ENCODE measurements around the gene ITGA8. TPM values are rescaled to one million over a fixed set of nuclear protein-coding genes. Genes with fewer than 3 reads are reported as not detected.

ITGA8 gene
- total RNA-seq, 2 experiments from 2014 or later, result not detected

DNA sequence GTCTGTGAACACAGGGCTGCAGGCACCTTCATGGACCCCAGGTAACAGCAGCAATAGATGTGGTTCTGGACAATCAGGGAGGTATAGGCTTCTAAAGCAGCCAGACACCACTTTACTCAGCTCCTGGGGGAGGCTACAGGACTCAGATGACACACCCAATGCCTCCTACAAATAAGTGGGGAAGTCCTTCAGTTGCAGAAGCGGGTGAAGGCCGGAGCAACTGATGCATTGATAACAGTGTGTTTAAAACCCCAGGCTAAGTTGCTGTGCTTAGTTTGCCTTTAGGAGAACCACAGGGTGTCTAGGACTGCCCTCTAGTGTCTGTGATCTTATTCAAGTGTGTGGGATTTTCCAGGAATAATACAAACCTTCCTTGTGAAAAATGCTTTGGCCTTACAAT is 5.9 kb upstream of the ITGA8 start:
- Mint-ChIP-seq H3K9me3 (no peaks in the 10 kb centered on the region), H3K27me3 (peaks cover 13% of the 10 kb centered on the region), H3K27ac (no peak overlapping the region), H3K36me3 (ENCODE audit: low read depth) (no peaks in the 10 kb centered on the region), H3K4me1 (no peaks in the 10 kb centered on the region), H3K4me3 (no peak overlapping the region)
- DNase-seq, result no peak
- ChIA-PET CTCF (no interaction called here), POLR2A (no interaction called here)

DNA sequence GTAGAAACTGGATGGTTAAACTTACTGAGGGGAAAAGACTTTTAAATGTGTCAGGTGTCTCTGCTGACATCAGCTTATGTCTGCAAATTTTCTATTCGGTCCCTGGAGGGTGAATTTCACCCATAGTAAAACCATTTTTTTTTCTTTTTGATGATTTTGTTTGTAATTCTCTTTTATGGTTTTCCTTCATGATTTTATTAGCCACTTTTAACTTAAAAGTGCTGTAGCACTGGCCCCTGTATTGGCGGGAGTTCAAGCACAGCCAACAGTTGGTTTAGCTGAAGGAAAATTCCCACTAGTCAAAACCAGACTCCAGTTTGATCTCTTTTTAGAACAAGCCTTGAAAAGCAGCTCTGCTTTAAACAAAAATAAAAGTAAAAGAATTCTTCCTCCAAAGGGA is 5.0 kb upstream of the ITGA8 start:
- no peak for DNase-seq
- no peaks in the 10 kb centered on the region for H3K9me3 Mint-ChIP-seq
- no peaks in the 10 kb centered on the region for H3K36me3 Mint-ChIP-seq (ENCODE audit: low read depth)
- no peak overlapping the region for H3K27ac Mint-ChIP-seq
- CTCF ChIA-PET, result no interaction called here
- no peak overlapping the region for H3K4me3 Mint-ChIP-seq
- peaks cover 19% of the 10 kb centered on the region for H3K27me3 Mint-ChIP-seq
- POLR2A ChIA-PET, result no interaction called here
- H3K4me1 Mint-ChIP-seq, result no peaks in the 10 kb centered on the region

DNA sequence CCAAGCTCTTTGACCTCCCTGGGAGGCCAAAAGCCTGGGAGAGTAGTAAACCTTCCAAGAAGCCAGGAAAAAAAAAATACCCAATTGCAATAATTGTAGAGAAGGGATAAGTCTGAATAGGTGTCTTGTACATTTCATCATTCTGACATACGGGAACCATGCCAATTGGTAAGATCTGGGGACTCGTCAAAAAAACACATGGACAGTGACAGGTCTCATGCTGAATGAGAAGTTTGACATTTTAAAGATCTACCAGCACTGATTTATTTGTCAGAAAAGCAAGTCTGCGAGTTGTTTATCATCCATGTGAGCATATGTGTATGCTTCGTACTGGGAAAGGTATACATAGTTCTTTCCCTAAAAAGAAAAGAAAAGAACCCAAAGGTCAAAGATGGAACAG is 4.1 kb upstream of the ITGA8 start:
- no peaks in the 10 kb centered on the region for H3K9me3 Mint-ChIP-seq
- peaks cover 23% of the 10 kb centered on the region for H3K27me3 Mint-ChIP-seq
- POLR2A ChIA-PET, result no interaction called here
- H3K4me1 Mint-ChIP-seq, result no peaks in the 10 kb centered on the region
- H3K36me3 Mint-ChIP-seq (ENCODE audit: low read depth), result no peaks in the 10 kb centered on the region
- H3K27ac Mint-ChIP-seq, result no peak overlapping the region
- no peak for DNase-seq
- H3K4me3 Mint-ChIP-seq, result no peak overlapping the region
- CTCF ChIA-PET, result no interaction called here

DNA sequence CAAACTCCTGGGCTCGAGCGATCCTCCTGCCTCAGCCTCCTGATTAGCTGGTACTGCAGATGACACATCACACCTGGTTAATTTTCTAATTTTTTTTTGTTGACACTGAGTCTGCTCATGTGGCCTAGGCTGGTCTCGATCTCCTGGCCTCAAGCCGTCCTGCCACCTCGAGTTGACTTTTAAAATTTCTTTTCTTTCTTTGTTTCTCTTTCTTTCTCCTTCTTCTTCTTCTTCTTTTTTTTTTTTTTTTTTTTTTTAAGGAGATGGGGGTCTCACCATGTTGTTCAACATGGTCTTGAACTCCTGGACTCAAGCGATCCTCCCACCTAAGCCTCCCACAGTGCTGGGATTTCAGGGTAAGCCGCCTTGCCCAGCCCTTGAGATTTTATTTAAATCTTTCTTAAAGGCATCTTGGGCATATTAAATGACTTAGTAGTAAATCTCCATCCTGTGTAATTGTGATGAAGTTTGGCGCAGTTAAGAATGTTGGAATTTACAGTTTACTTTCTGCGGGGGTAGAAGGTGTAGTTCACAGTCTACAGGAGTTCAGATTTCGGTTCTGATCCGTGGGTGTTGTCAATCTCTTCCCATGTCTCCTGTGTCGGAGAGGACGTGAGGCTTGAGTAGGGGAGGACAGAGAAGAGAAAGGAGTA is 1.0 kb upstream of the ITGA8 start:
- ChIA-PET POLR2A (no interaction called here), CTCF (no interaction called here)
- Mint-ChIP-seq H3K27me3 (peaks cover 44% of the 10 kb centered on the region), H3K4me1 (no peaks in the 10 kb centered on the region), H3K36me3 (ENCODE audit: low read depth) (no peaks in the 10 kb centered on the region), H3K4me3 (no peak overlapping the region), H3K9me3 (no peaks in the 10 kb centered on the region), H3K27ac (no peak overlapping the region)
- DNase-seq, result no peak

DNA sequence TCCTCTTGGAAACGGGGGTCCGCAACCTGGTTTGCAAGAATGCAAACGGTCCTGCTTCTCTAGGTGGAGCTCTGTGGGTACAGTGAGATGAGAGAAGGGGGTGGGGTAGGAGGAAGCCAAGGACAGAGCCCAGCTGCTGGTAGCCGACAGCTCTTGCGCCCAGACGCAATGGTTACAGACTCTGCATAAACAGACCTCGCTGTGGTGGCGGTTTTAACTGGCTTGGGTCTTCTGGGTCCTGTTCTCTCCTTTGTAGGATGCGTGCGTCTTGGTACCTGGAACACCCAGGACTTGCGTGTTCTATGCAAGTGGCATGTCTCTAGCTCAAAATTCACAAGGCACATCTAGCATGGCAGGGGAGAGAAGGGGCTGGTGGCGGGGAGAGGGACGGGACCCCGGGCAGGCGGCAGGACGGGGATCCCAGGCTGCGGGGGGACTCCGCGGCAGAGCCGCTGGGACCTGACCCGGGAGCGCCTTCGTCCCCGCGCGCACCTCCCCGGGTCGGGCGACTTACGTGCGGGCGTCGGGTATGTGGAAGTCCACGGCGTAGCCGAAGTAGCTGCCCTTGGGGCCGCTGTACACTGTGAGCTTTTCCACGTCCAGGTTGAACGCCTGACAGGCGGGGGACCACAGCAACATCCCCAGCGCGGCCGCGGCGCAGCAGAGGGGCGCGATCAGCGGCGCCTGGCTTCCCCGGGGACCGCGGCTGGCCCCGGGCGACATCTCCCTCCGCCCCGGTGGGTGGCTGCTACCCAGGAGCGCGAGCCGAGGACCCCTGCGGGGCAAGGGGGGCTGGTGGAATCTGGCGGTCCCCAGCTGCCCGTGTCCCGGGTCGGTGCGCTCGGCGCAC is 448 bp downstream of the ITGA8 start:
- CTCF ChIA-PET, result interaction anchor here (0.6 kb wide), 1 partner anchor 1639 kb away, joined by 3 read pairs; no protein-coding TSS in a partner anchor

DNA sequence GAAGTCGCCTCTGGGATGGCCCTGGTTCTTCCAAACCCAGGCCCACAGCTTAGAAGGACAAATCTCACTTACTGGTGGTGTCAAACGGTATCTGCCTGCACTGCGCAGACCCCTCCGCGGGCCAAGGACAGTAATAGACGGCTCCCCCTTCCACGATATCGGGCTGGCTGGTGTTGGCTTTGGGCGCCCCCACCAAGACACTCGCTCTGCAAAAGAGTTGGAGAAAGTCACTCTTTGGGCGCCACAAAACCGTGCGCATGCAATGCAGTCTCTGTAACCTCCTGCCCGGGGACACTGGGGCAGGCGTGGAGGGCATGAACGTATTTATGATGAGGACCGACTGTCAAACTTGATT is 1.1 kb downstream of the ITGA8 start:
- POLR2A ChIA-PET, result no interaction called here
- peaks cover 53% of the 10 kb centered on the region for H3K27me3 Mint-ChIP-seq
- CTCF ChIA-PET, result no interaction called here

More for the DNA sequence above, 448 bp downstream of the ITGA8 start:
- H3K4me3 Mint-ChIP-seq, result no peak overlapping the region
- POLR2A ChIA-PET, result no interaction called here
- H3K36me3 Mint-ChIP-seq (ENCODE audit: low read depth), result no peaks in the 10 kb centered on the region
- no peaks in the 10 kb centered on the region for H3K9me3 Mint-ChIP-seq
- peaks cover 49% of the 10 kb centered on the region for H3K27me3 Mint-ChIP-seq
- no peaks in the 10 kb centered on the region for H3K4me1 Mint-ChIP-seq
- no peak for DNase-seq
- H3K27ac Mint-ChIP-seq, result no peak overlapping the region

DNA sequence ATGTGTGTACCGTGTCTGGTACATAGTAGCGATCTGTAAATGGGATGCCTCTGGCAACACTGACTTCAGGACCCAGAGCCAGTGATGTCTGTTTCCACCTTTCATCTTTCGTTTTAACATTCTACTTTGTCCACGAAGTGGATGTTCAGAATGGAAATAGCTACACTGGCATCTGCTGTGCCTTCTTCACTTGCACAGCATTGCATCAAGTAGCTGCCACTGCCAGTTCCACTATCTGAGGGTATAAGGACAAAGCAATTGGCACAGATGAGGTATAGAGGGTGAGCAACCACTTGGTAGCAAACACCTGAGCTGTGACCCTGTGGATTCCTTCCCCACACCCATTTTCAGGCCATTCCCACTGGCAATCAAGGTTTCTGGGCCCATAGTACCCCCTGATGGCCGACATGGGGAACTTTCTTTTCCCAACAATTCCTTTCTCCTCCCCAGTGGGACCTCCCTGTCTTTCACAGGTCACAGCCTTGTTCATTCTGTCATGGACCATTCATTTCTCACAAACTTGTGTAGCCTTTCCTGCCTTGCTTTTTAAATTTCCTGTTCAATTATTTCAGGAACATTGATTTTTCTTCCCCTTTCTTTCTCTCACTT is 4.0 kb downstream of the ITGA8 start:
- no peak for DNase-seq
- peaks cover 48% of the 10 kb centered on the region for H3K27me3 Mint-ChIP-seq
- ChIA-PET CTCF (no interaction called here), POLR2A (no interaction called here)
- no peak overlapping the region for H3K4me3 Mint-ChIP-seq
- no peak overlapping the region for H3K27ac Mint-ChIP-seq
- no peaks in the 10 kb centered on the region for H3K36me3 Mint-ChIP-seq (ENCODE audit: low read depth)
- H3K4me1 Mint-ChIP-seq, result no peaks in the 10 kb centered on the region
- no peaks in the 10 kb centered on the region for H3K9me3 Mint-ChIP-seq

More for the DNA sequence above, 1.1 kb downstream of the ITGA8 start:
- Mint-ChIP-seq H3K36me3 (ENCODE audit: low read depth) (no peaks in the 10 kb centered on the region), H3K9me3 (no peaks in the 10 kb centered on the region), H3K4me1 (no peaks in the 10 kb centered on the region), H3K27ac (no peak overlapping the region), H3K4me3 (no peak overlapping the region)
- DNase-seq, result no peak

DNA sequence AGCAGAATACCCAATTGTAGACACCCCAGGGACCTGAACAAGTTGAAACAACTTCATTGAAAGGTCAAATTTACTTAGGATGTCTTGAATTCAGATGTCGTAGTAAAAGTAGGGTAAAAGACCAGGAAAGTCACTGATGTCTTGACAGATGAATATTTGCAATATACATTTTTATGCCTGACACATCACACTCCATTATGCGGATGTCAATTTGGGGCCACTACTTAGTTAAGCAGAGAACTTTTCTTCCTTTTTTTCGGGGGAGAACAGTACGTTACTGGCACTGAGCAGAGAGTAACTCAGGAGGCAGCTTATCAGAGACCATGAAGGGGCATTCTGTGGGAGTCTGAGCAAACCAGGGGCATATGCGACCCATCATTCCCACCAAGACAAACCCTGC is 4.9 kb downstream of the ITGA8 start:
- POLR2A ChIA-PET, result no interaction called here
- Mint-ChIP-seq H3K27ac (no peak overlapping the region), H3K4me1 (no peaks in the 10 kb centered on the region), H3K4me3 (no peak overlapping the region), H3K27me3 (peaks cover 46% of the 10 kb centered on the region), H3K36me3 (ENCODE audit: low read depth) (no peaks in the 10 kb centered on the region), H3K9me3 (no peaks in the 10 kb centered on the region)
- CTCF ChIA-PET, result no interaction called here
- DNase-seq, result no peak

DNA sequence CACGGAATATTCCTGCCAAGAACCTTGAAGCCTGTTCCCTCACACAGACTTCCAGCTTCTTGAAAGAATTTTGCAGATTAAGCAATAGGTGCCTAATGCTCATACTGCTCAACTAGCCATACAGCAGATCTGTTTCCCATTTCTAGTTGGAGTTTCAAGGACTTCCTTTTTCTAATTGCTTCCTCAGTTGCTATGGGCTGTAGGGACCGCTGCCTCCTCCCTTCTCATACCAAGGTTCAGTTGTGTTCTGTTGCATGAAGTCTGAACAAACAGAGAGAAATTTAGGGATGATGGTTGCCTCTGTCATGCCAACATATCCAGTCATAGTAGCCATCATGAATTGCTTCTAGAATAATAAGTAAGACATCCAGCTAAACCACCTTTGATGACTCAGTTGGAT is 6.8 kb downstream of the ITGA8 start:
- no peak for DNase-seq
- H3K4me1 Mint-ChIP-seq, result no peaks in the 10 kb centered on the region
- CTCF ChIA-PET, result no interaction called here

DNA sequence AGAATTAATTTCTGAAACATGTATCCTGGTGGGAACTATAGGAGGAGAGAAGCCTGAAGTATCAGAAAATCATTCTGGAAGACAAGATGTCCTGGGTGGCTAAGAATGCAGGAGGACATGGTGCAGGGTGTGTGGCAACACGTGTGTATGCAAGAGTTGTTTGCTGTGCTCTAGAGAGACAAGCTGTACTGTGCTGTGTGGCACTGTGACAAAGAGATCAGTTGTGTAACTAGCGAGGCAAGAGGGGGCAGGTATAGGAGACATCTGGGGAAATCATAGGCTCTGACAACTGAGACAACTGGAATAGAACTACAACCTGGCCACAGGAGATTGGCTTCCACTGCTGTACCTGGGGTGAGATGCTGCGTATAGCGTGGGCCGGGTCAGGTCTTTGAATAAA is 9.3 kb downstream of the ITGA8 start:
- ChIA-PET POLR2A (no interaction called here), CTCF (no interaction called here)
- Mint-ChIP-seq H3K4me3 (no peak overlapping the region), H3K9me3 (no peaks in the 10 kb centered on the region), H3K27me3 (peaks cover 21% of the 10 kb centered on the region), H3K27ac (no peak overlapping the region), H3K4me1 (no peaks in the 10 kb centered on the region), H3K36me3 (ENCODE audit: low read depth) (no peaks in the 10 kb centered on the region)
- DNase-seq, result no peak

More for the DNA sequence above, 6.8 kb downstream of the ITGA8 start:
- no peaks in the 10 kb centered on the region for H3K36me3 Mint-ChIP-seq (ENCODE audit: low read depth)
- peaks cover 35% of the 10 kb centered on the region for H3K27me3 Mint-ChIP-seq
- POLR2A ChIA-PET, result no interaction called here
- H3K4me3 Mint-ChIP-seq, result no peak overlapping the region
- no peak overlapping the region for H3K27ac Mint-ChIP-seq
- H3K9me3 Mint-ChIP-seq, result no peaks in the 10 kb centered on the region

DNA sequence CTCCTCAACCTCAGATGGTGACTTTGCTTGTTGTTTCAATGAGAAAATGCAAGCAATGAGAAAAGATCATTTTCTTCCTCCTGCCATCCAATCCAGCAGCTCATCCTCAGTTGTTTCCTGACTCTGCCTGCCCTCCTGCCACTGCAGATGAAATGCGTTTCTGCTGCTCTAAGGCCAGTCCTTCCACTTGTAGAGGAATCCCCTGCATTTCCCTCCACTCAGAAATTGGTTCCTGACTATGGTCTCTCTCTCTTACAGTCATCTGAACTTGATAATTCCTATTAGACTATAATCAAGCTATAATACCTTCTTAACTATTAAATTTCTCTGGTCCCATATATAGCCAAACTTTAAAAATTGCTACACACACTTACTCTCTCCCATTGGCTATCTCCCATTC is 14.4 kb downstream of the ITGA8 start:
- Mint-ChIP-seq H3K36me3 (ENCODE audit: low read depth) (no peaks in the 10 kb centered on the region), H3K27ac (no peak overlapping the region), H3K9me3 (no peaks in the 10 kb centered on the region), H3K4me1 (no peaks in the 10 kb centered on the region), H3K27me3 (peaks cover 4% of the 10 kb centered on the region), H3K4me3 (no peak overlapping the region)
- DNase-seq, result no peak
- ChIA-PET POLR2A (no interaction called here), CTCF (no interaction called here)

DNA sequence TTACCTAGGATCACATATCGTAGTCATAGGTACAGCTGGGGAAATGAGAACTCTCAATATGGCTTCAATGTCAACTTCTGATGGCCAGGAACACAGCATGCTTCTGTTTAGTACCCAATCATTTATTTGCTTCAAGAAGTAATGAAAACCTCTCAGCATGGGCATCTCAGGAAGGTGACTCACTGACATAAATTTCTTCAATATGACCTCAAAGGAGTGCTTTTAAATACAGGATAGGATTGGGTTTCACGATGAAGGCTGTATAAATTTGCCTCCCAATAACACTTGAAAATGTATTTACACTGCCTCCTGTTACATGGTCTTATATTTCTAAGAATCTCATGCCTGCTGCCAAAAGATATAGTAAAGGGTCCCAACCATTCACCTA is 15.1 kb downstream of the ITGA8 start:
- ChIA-PET POLR2A (no interaction called here), CTCF (no interaction called here)
- H3K4me3 Mint-ChIP-seq, result no peak overlapping the region
- H3K36me3 Mint-ChIP-seq (ENCODE audit: low read depth), result no peaks in the 10 kb centered on the region
- no peak for DNase-seq
- no peaks in the 10 kb centered on the region for H3K4me1 Mint-ChIP-seq
- H3K27me3 Mint-ChIP-seq, result peaks cover 3% of the 10 kb centered on the region
- H3K27ac Mint-ChIP-seq, result no peak overlapping the region
- H3K9me3 Mint-ChIP-seq, result no peaks in the 10 kb centered on the region

DNA sequence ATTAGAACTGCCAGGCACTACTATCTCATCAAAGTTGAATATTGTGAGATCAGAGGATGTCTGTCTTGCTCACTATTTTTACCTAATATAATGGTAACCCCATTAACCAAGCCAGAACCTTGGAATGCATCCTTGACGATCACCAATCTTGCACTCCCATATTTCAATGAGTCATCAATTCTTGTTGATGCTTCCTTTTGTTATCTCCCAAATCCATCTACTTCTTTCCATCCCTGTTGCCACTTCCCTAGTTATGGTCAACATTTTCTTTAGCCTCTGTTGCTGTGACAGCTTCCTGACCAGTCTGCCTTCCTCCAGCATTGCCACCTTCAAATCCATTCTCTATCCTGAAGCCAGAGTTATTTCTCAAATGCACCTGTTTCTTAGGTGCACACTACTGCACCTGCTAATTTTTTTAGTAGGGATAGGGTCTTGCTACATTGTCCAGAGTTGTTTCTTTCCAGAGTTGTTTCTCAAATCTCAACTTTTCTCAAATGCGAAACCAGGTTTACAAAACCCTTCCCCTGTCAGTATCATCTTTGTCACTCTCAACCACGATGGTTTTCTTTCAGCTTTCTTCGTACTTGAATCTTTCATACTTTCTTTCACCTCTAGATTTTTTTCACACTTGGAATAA is 15.7 kb downstream of the ITGA8 start:
- POLR2A ChIA-PET, result no interaction called here

More for the DNA sequence above, 15.7 kb downstream of the ITGA8 start:
- H3K36me3 Mint-ChIP-seq (ENCODE audit: low read depth), result no peaks in the 10 kb centered on the region
- no peak overlapping the region for H3K4me3 Mint-ChIP-seq
- no peaks in the 10 kb centered on the region for H3K9me3 Mint-ChIP-seq
- no peak for DNase-seq
- H3K4me1 Mint-ChIP-seq, result no peaks in the 10 kb centered on the region
- CTCF ChIA-PET, result no interaction called here
- H3K27me3 Mint-ChIP-seq, result no peaks in the 10 kb centered on the region
- H3K27ac Mint-ChIP-seq, result no peak overlapping the region
